Urothelium cell line (cell line): ENCODE measurements around the gene DEFB132.
"Not testable (repeated sequence)": the region's sequence is repeated elsewhere in the genome, so short reads cannot be mapped to it uniquely, and the experiment has no call there.

Experiments used
- DNase-seq: peaks from one replicate; pipeline ENCODE4 v3.0.0; 2011; ENCODE audit warnings: low spot score, mixed read lengths
- FAIRE-seq: peaks from 2 replicates; lab custom pipeline; 2011; peaks lifted over from hg19 to GRCh38; lab: Jason Lieb, UNC

DEFB132 gene

GRCh38 chr20:257419-257818 lies at the start of gene DEFB132:
TSS of gene DEFB132 (plus strand) at chr20:257724. CDS start at chr20:257779, 55 bp downstream.
- FAIRE-seq (no peak), DNase-seq (no peak)

- DNase-seq (no peak), FAIRE-seq (no peak)
These were observed 48.5 kb upstream of the DEFB132 start for GRCh38 chr20:208942-209566.

GRCh38 chr20:210809-211502 lies 46.6 kb upstream of the DEFB132 start:
- DNase-seq, result no peak
- no peak for FAIRE-seq

- DNase-seq (no peak), FAIRE-seq (no peak)
These were observed 43.1 kb upstream of the DEFB132 start for GRCh38 chr20:214383-214782.

GRCh38 chr20:215796-216195 lies 41.7 kb upstream of the DEFB132 start:
- no peak for DNase-seq
- FAIRE-seq, result no peak

- FAIRE-seq, result no peak
- DNase-seq, result no peak
These were observed 40.3 kb upstream of the DEFB132 start for GRCh38 chr20:217266-217665.

- no peak for FAIRE-seq
- peak; percentile 40 for DNase-seq
These were observed 38.0 kb upstream of the DEFB132 start for GRCh38 chr20:219290-220115.

GRCh38 chr20:221258-221830 lies 36.2 kb upstream of the DEFB132 start:
- DNase-seq (no peak), FAIRE-seq (no peak)

- not testable (repeated sequence) for DNase-seq, FAIRE-seq
These were observed 31.6 kb upstream of the DEFB132 start for GRCh38 chr20:225879-226278.

- no peak for FAIRE-seq
- no peak for DNase-seq
These were observed 30.6 kb upstream of the DEFB132 start, which contains the start of gene DEFB129 for GRCh38 chr20:226958-227357. TSS of gene DEFB129 (plus strand) at chr20:227258. CDS start at chr20:227289, 31 bp downstream.

- no peak for DNase-seq
These were observed 30.0 kb upstream of the DEFB132 start for GRCh38 chr20:227439-228105.

GRCh38 chr20:235891-236290 lies 21.6 kb upstream of the DEFB132 start:
- DNase-seq, result no peak

More at GRCh38 chr20:227439-228105, 30.0 kb upstream of the DEFB132 start:
- FAIRE-seq, result no peak

GRCh38 chr20:237489-237888 lies 20.0 kb upstream of the DEFB132 start:
- DNase-seq (no peak), FAIRE-seq (no peak)

More at GRCh38 chr20:235891-236290, 21.6 kb upstream of the DEFB132 start:
- FAIRE-seq, result no peak

GRCh38 chr20:237929-238328 lies 19.6 kb upstream of the DEFB132 start:
- FAIRE-seq (no peak), DNase-seq (no peak)

GRCh38 chr20:242905-243304 lies 14.6 kb upstream of the DEFB132 start:
- no peak for FAIRE-seq
- no peak for DNase-seq

GRCh38 chr20:251354-251753 lies 6.2 kb upstream of the DEFB132 start:
- FAIRE-seq (no peak), DNase-seq (no peak)

- no peak for DNase-seq
- FAIRE-seq, result no peak
These were observed 4.7 kb upstream of the DEFB132 start for GRCh38 chr20:252801-253200.

GRCh38 chr20:253447-253846 lies 4.1 kb upstream of the DEFB132 start:
- not testable (repeated sequence) for FAIRE-seq, DNase-seq

GRCh38 chr20:258269-258858 lies 840 bp downstream of the DEFB132 start:
- FAIRE-seq, result no peak
- DNase-seq, result no peak

- DNase-seq, result no peak
- FAIRE-seq, result no peak
These were observed 1.4 kb downstream of the DEFB132 start for GRCh38 chr20:258963-259362.
